ENCODE measurements around the gene ITPK1. TPM values are rescaled to one million over a fixed set of nuclear protein-coding genes. Genes with fewer than 3 reads are reported as not detected.

The ITPK1 gene
- total RNA-seq, 3 donors from 2014 or later = 49.4 to 59.7 (median 59.1) TPM

DNA sequence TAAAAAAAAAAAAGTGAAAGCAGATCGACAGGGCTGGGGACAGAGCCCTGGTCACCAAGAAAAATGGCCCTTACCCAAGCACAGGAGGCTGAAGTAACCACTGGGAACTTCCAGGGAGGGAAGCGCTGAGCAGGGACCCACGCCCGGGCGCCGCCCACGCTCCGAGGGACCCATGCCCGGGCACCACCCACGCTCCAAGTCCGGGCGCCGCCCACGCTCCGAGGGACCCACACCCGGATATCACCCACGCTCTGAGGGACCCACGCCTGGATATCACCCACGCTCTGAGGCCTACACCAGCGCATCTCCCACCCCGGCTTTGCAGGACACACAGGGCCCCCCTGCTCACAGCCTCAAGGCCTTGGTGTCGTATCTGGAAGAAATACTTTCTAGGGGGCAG, 167.1 kb downstream of the ITPK1 start:
- no peaks in the 10 kb centered on the region for H3K27me3 Mint-ChIP-seq (ENCODE audit: low read depth)
- no peak for DNase-seq
- peaks cover 25% of the 10 kb centered on the region for H3K36me3 Mint-ChIP-seq (ENCODE audit: insufficient read depth)
- H3K9me3 Mint-ChIP-seq = no peaks in the 10 kb centered on the region
- no peak overlapping the region for H3K4me3 Mint-ChIP-seq
- H3K4me1 Mint-ChIP-seq (ENCODE audit: low read depth) = peaks cover 5% of the 10 kb centered on the region
- no peak for ATAC-seq

DNA sequence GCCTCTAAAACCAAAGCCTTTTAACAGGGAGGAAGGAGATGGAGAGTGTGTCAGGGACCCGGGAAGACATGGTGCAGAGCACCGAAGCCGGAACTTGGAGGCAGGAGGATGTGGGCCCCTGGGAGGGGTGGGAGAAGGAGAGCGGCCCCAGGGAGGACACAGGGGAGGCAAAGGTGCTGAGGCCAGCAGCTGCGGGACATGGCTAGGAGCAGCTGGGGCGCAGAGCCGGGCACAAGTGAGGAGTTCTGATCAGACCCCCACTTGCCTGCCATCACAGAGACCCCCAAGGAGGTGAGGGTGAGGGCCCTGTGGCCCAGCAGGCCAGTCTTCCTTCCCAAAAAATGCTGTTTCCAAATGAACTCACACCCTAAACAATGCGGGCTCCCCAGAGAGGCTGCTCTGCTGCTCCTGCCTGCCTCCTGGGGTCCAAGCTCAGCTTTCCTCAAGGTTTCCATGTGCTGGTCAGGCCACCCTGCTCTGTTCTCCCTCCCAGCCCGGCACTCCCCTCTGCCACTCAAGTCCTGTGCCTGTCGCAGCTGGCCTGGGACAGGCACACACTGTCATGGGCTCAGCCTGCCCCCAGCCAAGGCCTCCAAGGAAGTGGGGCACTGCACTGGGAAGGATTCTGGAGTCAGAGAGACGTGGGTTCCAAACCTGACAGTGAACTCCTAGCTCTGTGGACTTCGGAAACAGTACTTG, 168.7 kb downstream of the ITPK1 start:
- H3K27me3 Mint-ChIP-seq (ENCODE audit: low read depth) = no peaks in the 10 kb centered on the region
- no peak for DNase-seq
- H3K4me1 Mint-ChIP-seq (ENCODE audit: low read depth) = peaks cover 2% of the 10 kb centered on the region
- H3K36me3 Mint-ChIP-seq (ENCODE audit: insufficient read depth) = peaks cover 27% of the 10 kb centered on the region
- H3K9me3 Mint-ChIP-seq = no peaks in the 10 kb centered on the region
- ATAC-seq = no peak
- H3K4me3 Mint-ChIP-seq = no peak overlapping the region

DNA sequence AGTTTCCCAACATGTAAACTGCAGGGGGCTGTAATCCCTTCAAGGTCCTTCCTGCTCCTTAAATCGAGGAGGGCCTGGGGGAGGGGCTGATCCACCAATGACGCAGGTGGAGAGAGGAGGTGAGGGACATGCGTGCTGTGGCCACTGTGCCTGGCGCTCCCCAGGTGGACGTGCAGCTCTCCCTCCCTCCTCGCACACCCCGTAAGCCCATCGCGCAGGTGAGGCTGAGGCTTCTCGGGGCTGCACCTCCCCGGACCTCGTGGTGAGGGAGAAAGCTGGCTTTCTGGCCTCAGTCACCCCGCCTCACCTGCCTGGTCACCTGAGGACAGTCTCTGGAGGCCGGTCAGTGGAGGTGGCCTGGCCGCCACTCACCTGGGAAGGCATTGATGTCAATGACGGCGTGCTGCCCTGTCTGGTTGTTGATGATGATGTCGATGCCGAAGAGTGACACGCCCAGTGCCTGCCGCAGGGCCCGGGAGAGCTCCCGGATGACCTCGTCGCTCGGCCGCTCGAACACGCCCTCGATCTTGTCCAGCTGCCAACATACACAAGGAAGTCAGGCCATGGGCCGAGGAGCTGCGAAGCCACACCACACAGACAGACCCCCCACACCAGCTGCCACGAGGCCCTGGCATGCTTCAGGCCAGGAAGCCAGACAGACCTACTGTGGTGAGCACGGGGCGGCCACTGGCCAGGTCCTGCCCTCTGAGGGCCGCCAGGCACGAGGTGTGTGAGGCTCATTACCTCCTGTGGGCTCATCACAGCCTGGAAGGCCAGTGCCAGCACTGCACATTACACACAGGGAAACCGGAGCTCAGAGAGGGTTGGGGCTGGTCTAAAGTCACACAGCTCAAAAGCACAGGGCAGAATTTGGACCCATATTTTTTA, 169.5 kb downstream of the ITPK1 start:
- DNase-seq (no peak), ATAC-seq (no peak)
- Mint-ChIP-seq H3K9me3 (no peaks in the 10 kb centered on the region), H3K36me3 (ENCODE audit: insufficient read depth) (peaks cover 28% of the 10 kb centered on the region), H3K27me3 (ENCODE audit: low read depth) (no peaks in the 10 kb centered on the region), H3K4me3 (no peak overlapping the region), H3K4me1 (ENCODE audit: low read depth) (no peaks in the 10 kb centered on the region)

DNA sequence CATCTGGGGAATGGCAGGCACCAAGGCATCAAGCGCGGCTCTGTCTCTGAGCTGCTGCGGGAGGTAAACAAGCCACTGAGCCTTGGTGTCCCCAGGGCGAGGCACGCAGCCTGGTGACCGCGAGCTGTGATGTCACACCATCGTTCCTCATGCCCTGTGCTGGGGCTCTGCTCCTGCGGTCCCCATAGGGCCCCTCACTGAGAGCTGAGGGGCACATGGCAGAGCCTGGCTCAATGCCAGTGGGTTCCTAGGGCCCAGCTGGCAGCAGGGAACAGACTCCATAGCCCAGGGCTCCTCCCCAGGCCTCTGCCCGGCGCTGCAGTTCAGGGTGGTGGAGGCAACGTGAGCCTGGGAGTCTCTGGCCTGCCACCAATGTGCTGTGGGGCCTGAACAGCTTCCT, 170.2 kb downstream of the ITPK1 start:
- no peak overlapping the region for H3K4me3 Mint-ChIP-seq
- no peak for ATAC-seq
- DNase-seq = no peak
- H3K4me1 Mint-ChIP-seq (ENCODE audit: low read depth) = no peaks in the 10 kb centered on the region
- H3K9me3 Mint-ChIP-seq = no peaks in the 10 kb centered on the region
- peaks cover 28% of the 10 kb centered on the region for H3K36me3 Mint-ChIP-seq (ENCODE audit: insufficient read depth)
- no peaks in the 10 kb centered on the region for H3K27me3 Mint-ChIP-seq (ENCODE audit: low read depth)

DNA sequence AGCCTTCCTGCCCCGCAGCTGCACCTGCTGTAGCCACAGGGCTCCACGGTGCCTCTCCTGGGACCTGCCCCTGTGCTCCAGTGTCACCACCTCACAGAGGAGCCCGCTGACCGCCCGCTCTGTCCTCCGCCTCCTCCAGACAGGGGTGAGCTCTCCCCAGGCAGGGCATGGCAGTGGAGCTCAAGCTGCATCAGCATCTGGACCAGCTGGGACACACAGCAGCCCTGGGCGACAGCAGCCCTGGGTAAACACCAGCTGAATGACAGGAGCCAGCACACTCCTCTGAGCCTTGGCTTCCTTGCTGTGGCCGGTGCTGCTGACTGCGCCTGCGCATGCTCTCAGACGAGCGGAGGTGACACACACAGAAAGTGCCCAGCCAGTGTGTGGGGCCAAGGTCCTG, 170.7 kb downstream of the ITPK1 start:
- DNase-seq = no peak
- Mint-ChIP-seq H3K4me1 (ENCODE audit: low read depth) (no peaks in the 10 kb centered on the region), H3K36me3 (ENCODE audit: insufficient read depth) (peaks cover 28% of the 10 kb centered on the region), H3K4me3 (no peak overlapping the region), H3K9me3 (no peaks in the 10 kb centered on the region), H3K27me3 (ENCODE audit: low read depth) (no peaks in the 10 kb centered on the region)
- no peak for ATAC-seq

DNA sequence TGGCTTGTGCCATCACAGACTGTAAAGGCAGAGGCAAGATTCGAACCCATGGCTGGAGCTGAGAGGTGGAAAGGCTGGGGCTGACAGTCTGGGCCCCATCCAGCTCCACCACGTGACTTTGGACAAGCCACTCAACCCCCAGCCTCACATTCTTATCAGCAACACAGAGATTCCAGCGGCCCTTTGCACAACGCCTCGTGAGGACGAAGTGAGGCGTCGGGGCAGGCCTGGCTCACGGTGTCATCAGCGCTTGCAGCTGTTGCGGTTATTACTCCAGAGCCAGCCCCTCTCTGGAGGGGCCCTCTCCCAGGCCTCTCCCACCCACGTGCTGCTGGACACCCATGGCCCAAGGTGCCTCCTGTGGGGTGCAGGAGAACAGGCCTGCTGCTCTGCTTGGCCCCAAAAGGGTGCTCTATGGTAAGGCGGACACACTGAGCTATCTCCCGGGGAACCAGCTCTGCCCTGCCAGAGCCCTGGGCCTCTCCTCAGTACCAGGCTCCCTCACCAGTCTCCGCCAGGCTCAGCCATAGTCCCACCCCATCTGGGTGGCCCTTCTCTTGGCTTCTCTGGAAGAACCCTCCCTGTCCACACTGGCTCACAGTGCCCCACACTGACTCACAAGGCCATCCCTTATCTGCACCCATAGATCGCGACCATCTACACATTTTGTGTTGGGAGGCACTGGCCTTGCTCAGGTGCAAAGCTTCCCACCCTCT, 171.7 kb downstream of the ITPK1 start:
- Mint-ChIP-seq H3K36me3 (ENCODE audit: insufficient read depth) (peaks cover 25% of the 10 kb centered on the region), H3K4me3 (no peak overlapping the region), H3K4me1 (ENCODE audit: low read depth) (no peaks in the 10 kb centered on the region), H3K27me3 (ENCODE audit: low read depth) (no peaks in the 10 kb centered on the region), H3K9me3 (no peaks in the 10 kb centered on the region)
- ATAC-seq (no peak), DNase-seq (no peak)

GRCh38 chr14:92942976-92943710, 172.6 kb downstream of the ITPK1 start:
- H3K9me3 Mint-ChIP-seq = no peaks in the 10 kb centered on the region
- no peaks in the 10 kb centered on the region for H3K4me1 Mint-ChIP-seq (ENCODE audit: low read depth)
- DNase-seq = no peak
- H3K36me3 Mint-ChIP-seq (ENCODE audit: insufficient read depth) = peaks cover 25% of the 10 kb centered on the region
- no peaks in the 10 kb centered on the region for H3K27me3 Mint-ChIP-seq (ENCODE audit: low read depth)
- H3K4me3 Mint-ChIP-seq = no peak overlapping the region
- no peak for ATAC-seq

- ATAC-seq (no peak), DNase-seq (no peak)
- Mint-ChIP-seq H3K36me3 (ENCODE audit: insufficient read depth) (peaks cover 21% of the 10 kb centered on the region), H3K27me3 (ENCODE audit: low read depth) (no peaks in the 10 kb centered on the region), H3K4me3 (no peak overlapping the region), H3K4me1 (ENCODE audit: low read depth) (no peaks in the 10 kb centered on the region), H3K9me3 (no peaks in the 10 kb centered on the region)
Measured at GRCh38 chr14:92942576-92942975, 173.1 kb downstream of the ITPK1 start.

GRCh38 chr14:92942136-92942535, 173.6 kb downstream of the ITPK1 start:
- Mint-ChIP-seq H3K27me3 (ENCODE audit: low read depth) (no peaks in the 10 kb centered on the region), H3K9me3 (no peaks in the 10 kb centered on the region), H3K4me3 (no peak overlapping the region), H3K4me1 (ENCODE audit: low read depth) (no peaks in the 10 kb centered on the region), H3K36me3 (ENCODE audit: insufficient read depth) (peaks cover 19% of the 10 kb centered on the region)
- DNase-seq = no peak
- ATAC-seq = no peak

DNA sequence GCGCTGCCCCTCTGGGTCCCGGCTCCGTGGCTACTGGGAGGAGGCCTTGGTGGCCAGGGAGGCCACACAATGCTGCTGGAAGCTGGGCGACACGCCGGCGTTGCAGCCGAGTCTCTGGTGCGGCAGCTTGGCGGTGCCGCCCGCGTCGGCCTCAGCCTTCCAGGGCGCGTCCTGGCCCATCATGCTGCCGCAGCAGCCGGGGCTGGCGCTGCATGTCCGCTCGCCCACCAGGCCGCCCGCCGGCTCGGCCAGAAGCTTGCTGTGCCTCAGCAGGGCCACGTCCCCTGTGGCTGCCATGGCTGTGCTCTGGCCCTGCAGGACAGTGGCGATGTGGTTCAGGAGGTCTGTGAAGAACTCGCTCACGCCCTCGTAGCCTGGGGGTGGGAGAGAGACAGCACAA, 174.2 kb downstream of the ITPK1 start:
- Mint-ChIP-seq H3K27me3 (ENCODE audit: low read depth) (no peaks in the 10 kb centered on the region), H3K9me3 (no peaks in the 10 kb centered on the region), H3K36me3 (ENCODE audit: insufficient read depth) (peaks cover 19% of the 10 kb centered on the region), H3K4me3 (no peak overlapping the region), H3K4me1 (ENCODE audit: low read depth) (no peaks in the 10 kb centered on the region)
- peak in 1 of 2 donors; percentile 13 for ATAC-seq
- DNase-seq = no peak

DNA sequence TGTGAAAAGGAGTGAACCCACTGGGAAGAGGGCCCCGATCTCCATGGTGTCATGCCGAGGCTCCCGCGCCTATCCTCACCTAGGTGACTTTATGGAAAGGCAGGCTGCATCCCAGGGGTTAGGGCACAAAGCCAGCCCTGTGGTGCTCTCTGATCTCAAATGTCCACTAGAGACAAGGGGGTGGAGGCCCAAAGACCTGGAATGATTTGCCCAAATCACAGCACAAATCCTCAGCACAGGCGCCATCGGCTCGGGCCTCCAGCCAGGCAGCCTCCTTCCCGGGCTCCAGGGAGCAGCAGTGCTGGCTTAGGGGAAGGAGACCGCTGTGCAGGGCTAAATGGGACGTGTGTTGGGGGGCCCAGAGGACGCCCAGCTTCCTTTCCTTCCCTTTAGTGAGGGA, 175.2 kb downstream of the ITPK1 start:
- ATAC-seq = no peak
- H3K27me3 Mint-ChIP-seq (ENCODE audit: low read depth) = no peaks in the 10 kb centered on the region

GRCh38 chr14:92939699-92940098, 176.0 kb downstream of the ITPK1 start:
- Mint-ChIP-seq H3K27me3 (ENCODE audit: low read depth) (no peaks in the 10 kb centered on the region), H3K36me3 (ENCODE audit: insufficient read depth) (peaks cover 16% of the 10 kb centered on the region), H3K4me1 (ENCODE audit: low read depth) (no peaks in the 10 kb centered on the region), H3K9me3 (no peaks in the 10 kb centered on the region), H3K4me3 (no peak overlapping the region)
- ATAC-seq (no peak), DNase-seq (no peak)

More for the DNA sequence above, 175.2 kb downstream of the ITPK1 start:
- Mint-ChIP-seq H3K4me1 (ENCODE audit: low read depth) (no peaks in the 10 kb centered on the region), H3K36me3 (ENCODE audit: insufficient read depth) (peaks cover 16% of the 10 kb centered on the region), H3K9me3 (no peaks in the 10 kb centered on the region), H3K4me3 (no peak overlapping the region)
- DNase-seq = no peak

- Mint-ChIP-seq H3K9me3 (no peaks in the 10 kb centered on the region), H3K4me1 (ENCODE audit: low read depth) (no peaks in the 10 kb centered on the region), H3K4me3 (no peak overlapping the region), H3K36me3 (ENCODE audit: insufficient read depth) (peaks cover 10% of the 10 kb centered on the region), H3K27me3 (ENCODE audit: low read depth) (no peaks in the 10 kb centered on the region)
- ATAC-seq (no peak), DNase-seq (no peak)
Measured at GRCh38 chr14:92938890-92939671, 176.6 kb downstream of the ITPK1 start.

All from activated T-cell treated with anti-CD3 and anti-CD28 coated beads, Interleukin-2, amount 50 U/mL, for 4 hours (primary cell).